Spleen (tissue), 11 donors: ENCODE data around the gene NHLH1. TPM values are rescaled to one million over a fixed set of nuclear protein-coding genes. Genes with fewer than 3 reads are reported as not detected.

Experiments used
- DNase-seq: peaks from one replicate; pipeline ENCODE4 v3.0.0-alpha.2; 2020
- H3K27ac ChIP-seq, 8 donors: fragments of 200-600 bp; sonication (generic) in 7 of 8; 1 replicate in 4 of 8; 2 replicates in 4 of 8; pipeline versions ENCODE4 v1.5.0 to v1.8.0; 2016 to 2021; ENCODE audit warnings: inconsistent platforms in 4 of 8, mild to moderate bottlenecking in 4 of 8, moderate library complexity in 1 of 8
- H3K27me3 ChIP-seq, 7 donors: fragments of 200-600 bp; sonication (generic) in 6 of 7; replicated peaks in 1 of 7; 1 replicate in 4 of 7; 2 replicates in 3 of 7; pipeline versions ENCODE4 v1.5.0 to v1.8.0; 2016 to 2021; ENCODE audit warnings: inconsistent platforms in 3 of 7, mild to moderate bottlenecking in 1 of 7
- H3K36me3 ChIP-seq, 6 donors: fragments of 200-600 bp; sonication (generic) in 5 of 6; 1 replicate in 4 of 6; 2 replicates in 2 of 6; pipeline versions ENCODE4 v1.5.0 to v1.8.0; 2016 to 2021; ENCODE audit warnings: inconsistent platforms in 2 of 6
- H3K4me1 ChIP-seq, 6 donors: fragments of 200-600 bp; sonication (generic) in 5 of 6; 1 replicate in 3 of 6; 2 replicates in 3 of 6; pipeline versions ENCODE4 v1.5.0 to v1.8.0; 2016 to 2021; ENCODE audit warnings: inconsistent platforms in 3 of 6
- H3K4me3 ChIP-seq, 8 donors: fragments of 200-600 bp; sonication (generic) in 7 of 8; 1 replicate in 4 of 8; 2 replicates in 4 of 8; pipeline versions ENCODE4 v1.5.0 to v1.8.0; 2016 to 2021; ENCODE audit warnings: inconsistent platforms in 4 of 8, mild to moderate bottlenecking in 4 of 8, moderate library complexity in 2 of 8
- H3K9me3 ChIP-seq, 8 donors: fragments of 200-600 bp; sonication (generic) in 7 of 8; 1 replicate in 4 of 8; 2 replicates in 4 of 8; pipeline versions ENCODE4 v1.5.0 to v1.8.0; 2016 to 2021; ENCODE audit warnings: inconsistent platforms in 4 of 8
- CTCF ChIP-seq, 11 experiments: fragments of 200-600 bp in 7 of 11; fragments of 450-650 bp in 4 of 11; sonication (generic) in 4 of 11; IDR thresholded peaks in 8 of 11; conservative IDR thresholded peaks in 3 of 11; 1 replicate in 7 of 11; 2 replicates in 4 of 11; pipeline versions ENCODE4 v1.4.0 to v1.8.0; 2016 to 2021; ENCODE audit warnings: antibody characterized with exemption in 11 of 11, inconsistent platforms in 4 of 11, mild to moderate bottlenecking in 1 of 11
- POLR2A ChIP-seq, 3 donors: fragments of 450-650 bp; IDR thresholded peaks; one replicate each; pipeline ENCODE4 v1.5.1; 2017; ENCODE audit warnings: antibody characterized with exemption in 3 of 3, mild to moderate bottlenecking in 1 of 3
- POLR2AphosphoS5 ChIP-seq, 3 donors: sonication (generic); formaldehyde crosslinking; IDR thresholded peaks; one replicate each; pipeline ENCODE4 v1.5.1; 2017; ENCODE audit warnings: antibody characterized with exemption in 3 of 3
- WGBS, 5 donors: extraction: QIAGEN DNeasy Blood & Tissue Kit in 3 of 5; methylation state at CpG; one replicate each; pipeline versions ENCODE4 v1.1.5 to v1.1.7; 2013 to 2018; 5-methylcytosine and 5-hydroxymethylcytosine counted together
- intact Hi-C: fragments of 100-400 bp; cut with DNase I; formaldehyde crosslinking; loops from one replicate; pipeline ENCODE4 v1.15.0; 2023; ENCODE audit warnings: low total_unique reads
- polyA plus RNA-seq, 3 donors: library from polyadenylated mRNA; stranded (reverse); fragments of 200-250 nt; gene quantifications; one replicate each; pipeline ENCODE4 v1.2.1, GENCODE V29; 2013
- total RNA-seq, 7 donors: library from RNA; depleted of rRNA in 3 of 7; stranded (reverse); fragments of >200 nt in 3 of 7; fragmentation: NEBNext Ultra II Directional in 4 of 7; extraction: Animal tissue kit (Norgen Biotek cat#: 25700) in 4 of 7; gene quantifications; one replicate each; pipeline versions ENCODE4 v1.1.0 to v1.2.1, GENCODE V29; 2016 to 2021
- donor health status: healthy with polysubstance abuse.
- donor health status: DM: no; HTN: no; CAD: no; lungs with moderate emphysema.
- donor health status: DM: no; HTN: no; CAD: no.
- donor health status: Bipolar disorder and iron deficiency.
- donor health status: healthy.
- donor health status: DM: no; HTN: no; CAD: no.
- donor health status: DM: yes; HTN: yes; CAD: no.

The NHLH1 gene
- total and polyA plus RNA-seq, 10 donors, result 0.08 to 0.56 (median 0.23) TPM; not detected in 1

- no peak for TF ChIP-seq POLR2AphosphoS5 (IDR thresholded peaks at IDR 0.05)
- TF ChIP-seq POLR2A (IDR thresholded peaks at IDR 0.05), result no peak
- TF ChIP-seq CTCF (IDR thresholded peaks at IDR 0.05 in 8 of 11, conservative IDR thresholded peaks at IDR 0.05 in 3 of 11), result no peak
- H3K4me1 ChIP-seq, result peaks cover 0 to 32% (median 22%) of the 10 kb centered on the region in 6 donors
- H3K27ac ChIP-seq, result no peak overlapping the region
- no peak for DNase-seq
- H3K4me3 ChIP-seq, result no peak overlapping the region
- no peaks in the 10 kb centered on the region for H3K36me3 ChIP-seq
- intact Hi-C loops, result no loop called here
- 84 to 90% (median 87%) methylated on average over 3 to 4 of the region's 4 CpGs for WGBS, 5 donors
- peaks cover 0 to 33% (median 14%) of the 10 kb centered on the region in 7 donors for H3K27me3 ChIP-seq
- no peaks in the 10 kb centered on the region for H3K9me3 ChIP-seq
Measured at GRCh38 chr1:160398823-160399222, 32.0 kb downstream of the NHLH1 start.

- DNase-seq, result no peak
- WGBS, 5 donors, result 51 to 65% (median 64%) methylated on average over 17 of the region's 17 CpGs
- intact Hi-C loops, result no loop called here
- TF ChIP-seq POLR2A (IDR thresholded peaks at IDR 0.05) (no peak), CTCF (IDR thresholded peaks at IDR 0.05 in 8 of 11, conservative IDR thresholded peaks at IDR 0.05 in 3 of 11) (no peak), POLR2AphosphoS5 (IDR thresholded peaks at IDR 0.05) (no peak)
- Histone ChIP-seq H3K36me3 (no peaks in the 10 kb centered on the region), H3K27me3 (peaks cover 0 to 33% (median 14%) of the 10 kb centered on the region in 7 donors), H3K4me1 (peaks cover 0 to 32% (median 22%) of the 10 kb centered on the region in 6 donors), H3K9me3 (no peaks in the 10 kb centered on the region), H3K27ac (peak overlapping the region in 4 of 8 donors; percentile 37 to 59 (median 47)), H3K4me3 (peak overlapping the region; percentile 46 to 78 (median 53))
Measured at GRCh38 chr1:160399544-160400222, 32.8 kb downstream of the NHLH1 start.

GRCh38 chr1:160400223-160400645 is 33.4 kb downstream of the NHLH1 start, which contains the start of gene VANGL2:
VANGL2 (plus strand) TSS chr1:160400564; CDS start chr1:160415838, 15,274 bp downstream.
- WGBS, 5 donors, result 0 to 4% (median 1%) methylated on average over 18 to 30 of the region's 34 CpGs
- peak within 1 kb of the TSS in 5 of 8 donors; percentile 23 to 59 (median 37) for H3K27ac ChIP-seq

More at GRCh38 chr1:160400223-160400645, 33.4 kb downstream of the NHLH1 start, which contains the start of gene VANGL2:
- Histone ChIP-seq H3K4me1 (peaks cover 0 to 32% (median 22%) of the 10 kb centered on the region in 6 donors), H3K36me3 (no peaks in the 10 kb centered on the region), H3K27me3 (peaks cover 0 to 33% (median 14%) of the 10 kb centered on the region in 7 donors), H3K4me3 (peak within 1 kb of the TSS; percentile 46 to 78 (median 53)), H3K9me3 (no peaks in the 10 kb centered on the region)
- intact Hi-C loops, result no loop called here
- DNase-seq, result peak; percentile 83
- TF ChIP-seq POLR2AphosphoS5 (IDR thresholded peaks at IDR 0.05) (peak; percentile 29 to 63 (median 51)), POLR2A (IDR thresholded peaks at IDR 0.05) (no peak), CTCF (IDR thresholded peaks at IDR 0.05 in 8 of 11, conservative IDR thresholded peaks at IDR 0.05 in 3 of 11) (peak in 2 of 11 experiments; percentile 17 to 18)
